DMS 273 (cell line): ENCODE results near the gene C19orf18.
A peak's percentile ranks its signal among the peaks of the same experiment; 100 is the strongest.

ENCODE experiments used
- DNase-seq: peaks from one replicate; lab custom pipeline; 2025; ENCODE audit not compliant: unreplicated experiment; lab: John Stamatoyannopoulos, UW

C19orf18 gene

GRCh38 chr19:57947419-57948134 is 26.8 kb downstream of the C19orf18 start, which contains the start of gene ZNF256:
Gene ZNF256, minus strand, starts transcription at chr19:57947706. Its CDS starts 232 bp downstream, at chr19:57947474.
- DNase-seq = peak; percentile 99

- no peak for DNase-seq
These were observed 27.3 kb downstream of the C19orf18 start for GRCh38 chr19:57947088-57947418.

DNA sequence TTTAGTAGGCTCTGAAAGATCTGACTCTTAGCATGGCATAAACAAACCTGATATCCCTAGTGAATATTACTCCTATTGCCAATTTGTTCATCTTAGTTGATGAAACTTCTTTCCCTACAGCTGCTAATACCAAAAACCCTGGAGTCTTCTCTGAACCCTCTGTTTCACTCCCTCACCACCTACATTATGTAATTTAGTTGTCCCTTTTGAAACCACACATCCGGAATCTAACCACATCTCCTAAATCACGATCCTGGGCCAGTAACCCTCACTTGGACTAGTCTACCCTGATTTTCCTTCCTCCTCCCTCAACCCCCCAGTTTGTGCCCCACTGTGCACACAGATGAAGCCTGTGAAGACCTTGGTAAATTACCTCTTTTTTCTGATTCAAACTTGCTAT is 28.0 kb downstream of the C19orf18 start:
- no peak for DNase-seq

- no peak for DNase-seq
These were observed 32.7 kb downstream of the C19orf18 start for GRCh38 chr19:57941593-57941992.

- DNase-seq = no peak
These were observed 38.6 kb downstream of the C19orf18 start for GRCh38 chr19:57935731-57936130.

DNA sequence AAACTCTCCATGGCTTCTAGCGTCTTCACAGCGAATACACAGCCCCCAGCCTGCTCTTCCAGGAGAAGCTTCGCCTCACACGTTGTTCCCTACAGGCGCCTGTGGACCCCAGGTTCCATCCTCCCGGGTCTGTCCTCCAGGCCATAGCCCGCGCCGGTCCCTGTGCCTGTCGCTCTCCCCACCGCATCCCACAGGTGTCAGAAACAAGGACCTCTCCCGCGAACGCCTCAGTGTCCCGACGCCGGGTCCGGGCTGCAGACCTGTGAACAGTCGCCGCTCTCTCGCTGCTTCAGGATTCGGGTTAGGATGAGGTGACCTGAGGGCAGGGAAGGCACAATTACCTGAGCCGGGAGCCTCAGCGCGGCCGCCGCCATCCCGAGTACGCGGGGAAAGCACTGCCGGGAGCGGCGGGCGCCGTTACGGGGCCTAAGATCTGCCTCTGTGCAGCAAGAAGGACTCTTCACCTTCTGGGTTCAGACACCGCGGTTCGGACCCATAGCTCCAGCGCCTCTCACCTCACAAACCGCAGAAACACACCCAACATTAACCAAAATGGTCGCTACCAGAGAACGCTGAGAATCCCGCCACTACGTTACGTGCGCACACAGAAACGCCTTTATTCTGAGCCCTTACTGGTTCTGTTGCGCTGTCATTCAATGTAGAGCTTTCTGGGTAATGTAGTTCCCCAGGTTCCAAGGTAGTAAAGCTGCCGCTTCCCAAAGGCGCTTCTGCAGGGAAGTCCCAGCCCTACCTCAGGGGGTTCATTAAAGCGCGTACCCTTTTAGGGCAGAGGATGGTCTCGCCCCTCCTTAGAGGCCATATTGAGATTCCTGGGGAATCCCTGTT is 39.3 kb downstream of the C19orf18 start, which contains the start of gene ZNF418:
Gene ZNF418 (minus strand): TSS at position 583 of the 846 bp plus-strand sequence. CDS start 1,580 bp downstream, outside the sequence.
- DNase-seq = peak; percentile 96

DNA sequence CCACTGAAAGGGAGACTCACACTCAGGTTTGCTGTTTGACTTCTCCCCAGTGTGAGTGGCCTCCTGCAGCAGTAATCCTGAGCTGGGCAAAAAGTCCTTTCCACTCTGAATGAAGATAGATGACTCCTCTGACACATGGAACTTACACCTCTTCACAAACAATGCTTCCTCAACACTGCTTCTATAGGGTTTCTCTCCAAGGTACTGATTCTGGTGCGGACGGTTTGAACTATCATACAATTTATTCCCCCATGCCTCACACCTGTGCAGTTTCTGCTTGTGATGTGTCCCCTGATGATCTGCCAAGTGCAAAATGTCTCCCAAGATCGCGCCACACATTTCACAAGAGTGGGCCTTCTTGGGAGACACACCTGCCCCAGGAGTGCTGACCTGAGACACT is 46.7 kb downstream of the C19orf18 start:
- no peak for DNase-seq

- DNase-seq = peak; percentile 98
These were observed 58.0 kb downstream of the C19orf18 start, which contains the start of gene ZNF417 for GRCh38 chr19:57916168-57916995. Gene ZNF417, minus strand, starts transcription at chr19:57916592. Its CDS starts 181 bp downstream, at chr19:57916411.

- no peak for DNase-seq
These were observed 59.8 kb downstream of the C19orf18 start for GRCh38 chr19:57914531-57914930.
